GM10248 (cell line): ENCODE data around the gene MAT2A.

ENCODE experiments used
- CTCF ChIA-PET: fragments of 300-600 bp; sonication (Branson Sonifier 250); formaldehyde crosslinking; extraction: SDS; loops from one replicate; lab custom pipeline; 2021; ENCODE audit warnings: antibody characterized with exemption; lab: Yijun Ruan, JAX
- POLR2A ChIA-PET: fragments of 350-650 bp; sonication (Branson Sonifier 250); formaldehyde crosslinking; extraction: SDS; loops from one replicate; lab custom pipeline; 2020; ENCODE audit warnings: antibody characterized with exemption; lab: Yijun Ruan, JAX
- DNase-seq: peaks from one replicate; pipeline ENCODE4 v3.0.0; 2012; ENCODE audit errors: extremely low spot score
- TF ChIP-seq, protein P1 (sequence below): IDR thresholded peaks from 2 replicates; pipeline ENCODE4 v1.5.1; 2012; ENCODE audit warnings: mild to moderate bottlenecking, low read depth; ENCODE audit errors: extremely low read depth, missing control alignments, control extremely low read depth

MAT2A gene

DNA sequence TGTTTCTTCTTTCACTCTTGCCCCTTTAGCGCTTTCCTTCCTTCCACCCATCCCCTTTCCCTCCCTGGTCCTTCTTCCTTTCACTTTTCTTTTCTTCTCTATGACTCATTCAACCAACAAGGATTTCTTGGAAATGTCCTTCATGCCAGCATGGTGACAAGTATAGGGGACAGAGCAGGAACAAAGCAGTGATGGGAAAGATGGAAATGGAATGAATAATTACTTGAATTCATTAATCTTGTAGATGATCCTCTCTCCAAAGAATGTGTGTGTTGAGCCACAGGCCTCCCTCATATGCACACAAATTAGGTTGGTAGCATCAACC is 46.8 kb downstream of the MAT2A start:
- no peak for DNase-seq

DNA sequence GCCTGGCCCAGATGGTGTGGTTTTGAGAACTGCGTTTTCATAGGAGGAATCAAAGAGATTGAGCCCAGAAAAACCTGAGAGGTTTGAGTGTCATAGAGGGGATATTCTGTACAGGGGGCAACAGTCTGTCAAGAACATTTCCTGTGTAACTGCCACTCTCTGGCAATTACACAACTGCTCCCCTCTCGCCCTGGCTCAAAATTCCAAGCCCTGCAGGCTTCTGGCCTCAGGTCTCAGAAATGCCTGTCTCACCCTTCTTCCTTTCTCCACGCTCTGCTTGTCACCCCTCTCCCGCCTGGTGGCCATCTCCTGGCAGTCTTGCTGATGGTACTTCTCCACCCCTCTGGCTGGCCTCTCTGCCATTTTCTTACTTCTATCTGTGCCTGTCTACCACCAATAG is 49.3 kb downstream of the MAT2A start:
- no peak for DNase-seq
- ChIA-PET POLR2A (no interaction called here), CTCF (interaction anchor here (0.9 to 2.5 kb wide), 4 partner anchors 9 to 49 kb away, joined by 3 to 6 read pairs (median 5); partner anchors contain the start of gene MAT2A)
- TF ChIP-seq, protein P1, sequence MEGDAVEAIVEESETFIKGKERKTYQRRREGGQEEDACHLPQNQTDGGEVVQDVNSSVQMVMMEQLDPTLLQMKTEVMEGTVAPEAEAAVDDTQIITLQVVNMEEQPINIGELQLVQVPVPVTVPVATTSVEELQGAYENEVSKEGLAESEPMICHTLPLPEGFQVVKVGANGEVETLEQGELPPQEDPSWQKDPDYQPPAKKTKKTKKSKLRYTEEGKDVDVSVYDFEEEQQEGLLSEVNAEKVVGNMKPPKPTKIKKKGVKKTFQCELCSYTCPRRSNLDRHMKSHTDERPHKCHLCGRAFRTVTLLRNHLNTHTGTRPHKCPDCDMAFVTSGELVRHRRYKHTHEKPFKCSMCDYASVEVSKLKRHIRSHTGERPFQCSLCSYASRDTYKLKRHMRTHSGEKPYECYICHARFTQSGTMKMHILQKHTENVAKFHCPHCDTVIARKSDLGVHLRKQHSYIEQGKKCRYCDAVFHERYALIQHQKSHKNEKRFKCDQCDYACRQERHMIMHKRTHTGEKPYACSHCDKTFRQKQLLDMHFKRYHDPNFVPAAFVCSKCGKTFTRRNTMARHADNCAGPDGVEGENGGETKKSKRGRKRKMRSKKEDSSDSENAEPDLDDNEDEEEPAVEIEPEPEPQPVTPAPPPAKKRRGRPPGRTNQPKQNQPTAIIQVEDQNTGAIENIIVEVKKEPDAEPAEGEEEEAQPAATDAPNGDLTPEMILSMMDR, result no peak

More for the DNA sequence above, 46.8 kb downstream of the MAT2A start:
- ChIA-PET CTCF (interaction anchor here (0.8 to 1.5 kb wide), 3 partner anchors 8 to 17 kb away, joined by 3 to 5 read pairs (median 3); partner anchors contain the start of genes RNF181 and TMEM150A), POLR2A (no interaction called here)
- TF ChIP-seq, protein P1, result no peak

DNA sequence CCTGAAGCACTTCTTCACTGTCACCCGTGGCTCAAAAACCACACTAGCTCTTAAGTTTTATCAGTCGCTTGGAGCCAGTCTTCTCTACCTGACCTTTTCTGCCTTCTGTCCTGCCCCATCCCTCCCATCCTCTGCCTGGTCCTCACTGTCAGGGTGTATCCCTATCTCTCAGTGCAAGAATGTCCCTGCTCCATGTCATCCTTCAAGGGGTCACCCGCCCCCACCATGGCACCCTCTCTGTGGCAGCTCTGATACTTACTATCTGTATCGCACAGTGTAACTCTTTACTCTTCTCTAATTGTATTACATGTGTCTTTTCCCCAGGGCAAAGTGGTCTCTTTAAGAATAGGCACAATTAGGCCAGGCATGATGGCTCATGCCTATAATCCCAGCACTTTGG is 49.7 kb downstream of the MAT2A start:
- ChIA-PET CTCF (interaction anchor here (0.9 to 2.5 kb wide), 3 partner anchors 9 to 50 kb away, joined by 3 to 6 read pairs (median 5); partner anchors contain the start of gene MAT2A), POLR2A (interaction anchor here (0.7 kb wide), 1 partner anchor 11 kb away, joined by 3 read pairs; no protein-coding TSS in a partner anchor)
- TF ChIP-seq, protein P1, result no peak
- no peak for DNase-seq

DNA sequence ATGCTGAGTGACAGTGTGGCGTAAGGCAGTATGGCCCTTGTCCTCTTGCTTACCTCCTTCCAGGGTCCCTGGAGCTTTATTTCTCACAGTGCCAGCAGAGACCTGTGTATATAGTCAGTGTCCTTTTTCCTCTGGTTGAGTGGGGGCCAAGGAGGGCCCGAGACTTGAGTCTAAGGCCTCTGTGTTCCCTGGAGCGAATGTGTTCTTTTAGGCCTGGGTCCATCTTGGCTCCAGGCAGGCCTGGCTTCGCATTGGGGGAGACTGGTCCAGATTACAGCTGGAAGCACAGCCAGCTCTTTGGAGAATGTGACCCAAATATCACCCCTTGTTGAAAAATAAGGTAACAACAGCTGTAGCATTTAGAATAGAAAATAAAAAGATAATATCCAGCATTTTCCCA is 50.2 kb downstream of the MAT2A start:
- TF ChIP-seq, protein P1, result no peak
- ChIA-PET POLR2A (interaction anchor here (0.7 kb wide), 1 partner anchor 10 kb away, joined by 3 read pairs; no protein-coding TSS in a partner anchor), CTCF (interaction anchor here (0.9 to 2.5 kb wide), 3 partner anchors 10 to 50 kb away, joined by 3 to 6 read pairs (median 5); partner anchors contain the start of gene MAT2A)
- DNase-seq, result no peak

DNA sequence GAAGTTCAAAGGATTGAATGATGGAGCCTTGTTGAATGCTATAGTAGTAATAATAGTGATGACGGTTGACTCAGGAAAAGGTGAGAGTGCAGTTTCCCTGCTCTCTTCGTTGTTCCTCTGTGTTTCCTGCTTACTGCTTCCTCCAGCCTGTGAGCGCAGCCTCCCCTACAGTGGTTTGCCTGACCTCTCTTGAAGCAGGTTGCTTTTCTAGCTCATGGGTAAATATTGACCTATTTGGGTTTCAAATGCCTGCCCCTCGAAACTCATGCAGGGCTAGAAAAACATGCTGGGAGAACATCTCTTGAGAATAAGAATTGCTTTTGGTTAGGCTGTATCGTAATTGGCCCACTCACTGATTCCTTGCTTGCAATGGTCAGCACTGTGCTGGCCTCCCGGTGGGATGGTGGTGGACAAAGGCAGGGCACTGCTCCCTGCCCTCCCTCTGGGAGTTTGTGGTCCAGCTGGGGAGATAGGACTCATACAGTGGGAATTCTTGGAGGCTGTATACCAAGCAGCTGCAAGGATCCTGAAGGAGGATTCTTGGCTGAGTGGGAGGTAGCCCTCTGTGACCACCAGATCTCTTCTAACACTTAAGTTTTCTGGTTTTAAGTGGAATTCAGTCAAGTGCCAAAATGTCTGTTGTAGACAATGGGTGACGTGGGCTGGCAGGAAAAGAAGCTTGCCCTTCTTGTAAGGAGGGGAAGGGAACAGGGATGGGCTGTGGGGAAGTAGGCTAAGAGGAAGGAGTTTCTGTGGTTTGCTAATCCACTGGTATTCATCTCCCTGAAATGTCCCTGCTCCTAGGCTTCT is 51.2 kb downstream of the MAT2A start:
- ChIA-PET CTCF (interaction anchor here (0.8 to 2.1 kb wide), 3 partner anchors 10 to 47 kb away, joined by 3 to 6 read pairs (median 4); partner anchors contain the start of gene TMEM150A), POLR2A (no interaction called here)
- DNase-seq, result no peak
- TF ChIP-seq, protein P1, result no peak

DNA sequence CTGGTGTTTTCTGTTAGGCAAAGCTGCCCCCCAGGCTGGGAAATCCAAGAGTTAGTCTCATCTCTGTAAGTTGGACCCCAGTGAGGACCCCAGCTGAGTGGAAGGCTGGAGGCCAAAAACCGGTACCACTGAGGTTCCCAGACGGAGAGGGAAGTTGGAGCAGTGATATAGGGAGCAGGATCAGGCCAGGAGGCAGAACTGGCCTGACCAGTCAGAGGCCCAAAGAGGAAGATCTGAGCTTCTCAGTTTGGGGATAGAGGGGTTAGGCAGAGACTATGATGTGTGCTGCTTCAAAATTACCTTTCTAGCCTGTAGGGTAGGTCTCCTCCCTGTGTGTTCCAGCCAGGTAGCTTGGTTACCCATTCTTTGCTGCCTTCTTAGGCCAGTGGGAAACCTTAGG is 52.0 kb downstream of the MAT2A start:
- TF ChIP-seq, protein P1, result no peak
- no peak for DNase-seq
- POLR2A ChIA-PET, result no interaction called here
- CTCF ChIA-PET, result interaction anchor here (0.8 to 2.1 kb wide), 3 partner anchors 10 to 46 kb away, joined by 3 to 6 read pairs (median 4); partner anchors contain the start of gene TMEM150A
